ENCODE results near the gene SEL1L2. TPM values are rescaled to one million over a fixed set of nuclear protein-coding genes. Genes with fewer than 3 reads are reported as not detected.

The SEL1L2 gene
- total RNA-seq, 2 experiments from 2014 or later, result not detected

DNA sequence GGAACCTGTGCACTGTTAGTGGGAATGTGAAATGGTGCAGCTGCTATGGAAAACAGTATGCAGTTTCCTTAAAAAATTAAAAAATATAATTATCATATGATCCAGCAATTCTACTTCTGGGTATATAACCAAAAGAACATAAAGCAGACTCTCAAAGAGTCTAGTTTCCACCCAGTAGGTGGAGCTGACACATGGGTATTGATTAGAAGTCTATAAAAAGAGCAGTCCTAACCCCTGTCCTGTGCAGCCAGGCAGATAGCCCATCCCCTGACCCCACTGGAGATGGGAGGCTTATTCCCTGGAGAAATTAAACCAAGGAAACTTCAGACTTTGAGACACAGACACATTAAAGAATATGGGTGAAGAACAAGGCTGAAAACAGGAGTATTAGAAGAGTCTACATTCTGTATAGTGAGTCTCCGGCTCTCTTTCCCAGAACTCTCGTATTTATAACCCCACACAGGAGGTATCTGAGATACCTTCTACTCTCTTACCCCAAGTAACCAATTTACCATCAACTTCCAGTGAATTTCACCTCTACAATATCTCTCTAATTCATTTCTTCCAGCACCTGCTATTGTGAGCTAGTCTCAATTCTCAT, 92.3 kb downstream of the SEL1L2 start:
- no peaks in the 10 kb centered on the region for H3K9me3 Mint-ChIP-seq
- H3K4me3 Mint-ChIP-seq, result no peak overlapping the region
- ChIA-PET CTCF (interaction anchor here (0.6 kb wide), 1 partner anchor 149 kb away, joined by 3 read pairs; no protein-coding TSS in a partner anchor), POLR2A (no interaction called here)
- H3K27me3 Mint-ChIP-seq, result no peaks in the 10 kb centered on the region
- intact Hi-C loops (cut with micrococcal nuclease), result no loop called here
- H3K36me3 Mint-ChIP-seq (ENCODE audit: low read depth), result no peaks in the 10 kb centered on the region
- TF ChIP-seq, protein P1, sequence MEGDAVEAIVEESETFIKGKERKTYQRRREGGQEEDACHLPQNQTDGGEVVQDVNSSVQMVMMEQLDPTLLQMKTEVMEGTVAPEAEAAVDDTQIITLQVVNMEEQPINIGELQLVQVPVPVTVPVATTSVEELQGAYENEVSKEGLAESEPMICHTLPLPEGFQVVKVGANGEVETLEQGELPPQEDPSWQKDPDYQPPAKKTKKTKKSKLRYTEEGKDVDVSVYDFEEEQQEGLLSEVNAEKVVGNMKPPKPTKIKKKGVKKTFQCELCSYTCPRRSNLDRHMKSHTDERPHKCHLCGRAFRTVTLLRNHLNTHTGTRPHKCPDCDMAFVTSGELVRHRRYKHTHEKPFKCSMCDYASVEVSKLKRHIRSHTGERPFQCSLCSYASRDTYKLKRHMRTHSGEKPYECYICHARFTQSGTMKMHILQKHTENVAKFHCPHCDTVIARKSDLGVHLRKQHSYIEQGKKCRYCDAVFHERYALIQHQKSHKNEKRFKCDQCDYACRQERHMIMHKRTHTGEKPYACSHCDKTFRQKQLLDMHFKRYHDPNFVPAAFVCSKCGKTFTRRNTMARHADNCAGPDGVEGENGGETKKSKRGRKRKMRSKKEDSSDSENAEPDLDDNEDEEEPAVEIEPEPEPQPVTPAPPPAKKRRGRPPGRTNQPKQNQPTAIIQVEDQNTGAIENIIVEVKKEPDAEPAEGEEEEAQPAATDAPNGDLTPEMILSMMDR (IDR thresholded peaks at IDR 0.05), result no peak
- DNase-seq (no peak), ATAC-seq (no peak)
- H3K4me1 Mint-ChIP-seq (ENCODE audit: low read depth), result no peaks in the 10 kb centered on the region
- no peak overlapping the region for H3K27ac Mint-ChIP-seq

DNA sequence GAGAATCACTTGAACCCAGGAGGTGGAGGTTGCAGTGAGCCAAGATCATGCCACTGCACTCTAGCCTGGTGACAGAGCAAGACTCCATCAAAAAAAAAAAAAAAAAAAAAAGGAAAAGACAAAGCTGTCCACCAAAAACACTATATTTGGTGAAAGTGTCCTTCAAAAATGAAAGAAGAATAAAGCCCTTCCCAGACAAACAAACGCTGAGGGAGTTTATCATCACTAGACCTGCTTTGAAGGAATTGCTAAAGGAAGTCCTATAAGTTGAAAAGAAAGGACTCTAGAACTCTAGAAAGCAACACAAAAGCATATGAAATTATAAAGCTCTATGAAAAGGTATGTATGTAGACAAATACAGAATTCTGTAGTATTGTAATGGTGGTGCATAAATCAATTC, 98.8 kb downstream of the SEL1L2 start:
- peaks cover 11% of the 10 kb centered on the region for H3K9me3 Mint-ChIP-seq
- H3K27ac Mint-ChIP-seq, result no peak overlapping the region
- ChIA-PET CTCF (no interaction called here), POLR2A (no interaction called here)
- ATAC-seq, result no peak
- no peaks in the 10 kb centered on the region for H3K27me3 Mint-ChIP-seq
- intact Hi-C loops (cut with micrococcal nuclease), result no loop called here
- H3K4me1 Mint-ChIP-seq (ENCODE audit: low read depth), result no peaks in the 10 kb centered on the region
- H3K4me3 Mint-ChIP-seq, result no peak overlapping the region
- DNase-seq, result no peak
- H3K36me3 Mint-ChIP-seq (ENCODE audit: low read depth), result no peaks in the 10 kb centered on the region
- TF ChIP-seq, protein P1 (IDR thresholded peaks at IDR 0.05), result no peak

DNA sequence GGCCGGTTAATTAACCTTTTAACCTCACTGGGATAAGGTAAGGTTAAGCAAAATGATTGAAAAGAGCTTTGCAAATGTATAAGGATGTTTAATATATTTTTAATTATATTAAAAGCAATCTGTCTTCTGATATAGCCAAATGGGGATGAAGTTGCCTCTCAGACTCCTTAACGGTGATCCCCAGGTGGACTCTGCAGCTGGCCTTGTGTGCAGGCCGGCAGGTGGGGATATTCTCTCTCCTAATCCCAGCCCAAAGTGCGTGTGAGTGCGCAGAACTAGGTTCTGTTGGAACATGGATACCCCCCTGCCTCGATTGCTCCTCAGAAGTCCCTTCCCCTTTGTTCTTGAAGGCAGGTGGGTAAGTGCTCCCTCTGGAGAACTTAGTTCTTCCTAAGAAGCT, 105.6 kb downstream of the SEL1L2 start:
- TF ChIP-seq, protein P1 (IDR thresholded peaks at IDR 0.05), result no peak
- POLR2A ChIA-PET, result no interaction called here
- no peak overlapping the region for H3K27ac Mint-ChIP-seq
- CTCF ChIA-PET, result no interaction called here
- H3K27me3 Mint-ChIP-seq, result peaks cover 2% of the 10 kb centered on the region
- H3K4me1 Mint-ChIP-seq (ENCODE audit: low read depth), result no peaks in the 10 kb centered on the region
- DNase-seq (no peak), ATAC-seq (no peak)
- H3K9me3 Mint-ChIP-seq, result no peaks in the 10 kb centered on the region
- intact Hi-C loops (cut with micrococcal nuclease), result no loop called here
- no peak overlapping the region for H3K4me3 Mint-ChIP-seq
- H3K36me3 Mint-ChIP-seq (ENCODE audit: low read depth), result no peaks in the 10 kb centered on the region

DNA sequence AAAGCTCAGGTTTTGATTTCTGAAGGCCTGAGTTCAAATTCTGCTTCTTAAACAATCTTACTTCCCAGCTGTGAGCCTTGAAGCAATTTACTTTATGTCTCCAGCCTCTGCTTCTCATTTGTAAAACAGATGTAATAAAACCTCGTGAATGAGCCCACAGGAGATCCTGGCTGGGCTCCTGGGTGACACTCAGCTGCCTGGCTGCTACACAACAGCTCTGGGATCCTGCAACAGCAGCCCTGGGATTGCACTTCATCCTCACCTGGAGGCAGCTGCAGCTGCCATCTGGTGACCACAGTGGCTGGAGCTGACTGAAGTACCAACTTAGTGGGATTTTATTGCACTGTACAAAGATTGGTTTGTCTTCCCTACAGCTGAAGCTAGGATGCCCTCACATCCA, 107.0 kb downstream of the SEL1L2 start:
- H3K4me3 Mint-ChIP-seq, result no peak overlapping the region
- no peaks in the 10 kb centered on the region for H3K9me3 Mint-ChIP-seq
- ChIA-PET POLR2A (no interaction called here), CTCF (no interaction called here)
- peaks cover 2% of the 10 kb centered on the region for H3K27me3 Mint-ChIP-seq
- TF ChIP-seq, protein P1 (IDR thresholded peaks at IDR 0.05), result no peak
- intact Hi-C loops (cut with micrococcal nuclease), result no loop called here
- H3K27ac Mint-ChIP-seq, result no peak overlapping the region
- ATAC-seq (no peak), DNase-seq (no peak)
- H3K4me1 Mint-ChIP-seq (ENCODE audit: low read depth), result no peaks in the 10 kb centered on the region
- H3K36me3 Mint-ChIP-seq (ENCODE audit: low read depth), result no peaks in the 10 kb centered on the region

DNA sequence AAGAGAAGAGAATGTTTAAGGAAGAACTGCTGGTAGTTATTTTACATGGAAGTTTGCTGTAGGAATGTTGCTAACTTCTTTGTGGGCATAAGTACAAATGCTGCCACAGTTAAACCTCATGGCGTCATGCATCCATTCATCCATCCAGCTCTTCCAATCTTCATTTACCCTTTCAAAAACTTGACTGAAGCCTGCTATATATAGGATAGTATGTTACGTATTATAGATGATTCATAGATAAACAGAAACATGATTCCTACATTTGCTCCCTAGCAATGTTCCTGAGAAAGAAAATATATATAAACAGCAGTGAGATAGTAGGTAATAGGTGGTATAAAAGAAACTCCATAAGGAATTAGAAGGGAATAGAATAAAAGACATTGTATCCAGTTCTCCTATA, 111.8 kb downstream of the SEL1L2 start:
- no peaks in the 10 kb centered on the region for H3K36me3 Mint-ChIP-seq (ENCODE audit: low read depth)
- no peaks in the 10 kb centered on the region for H3K27me3 Mint-ChIP-seq
- DNase-seq (no peak), ATAC-seq (no peak)
- intact Hi-C loops (cut with micrococcal nuclease), result no loop called here
- H3K4me3 Mint-ChIP-seq, result no peak overlapping the region
- no peak overlapping the region for H3K27ac Mint-ChIP-seq
- H3K4me1 Mint-ChIP-seq (ENCODE audit: low read depth), result no peaks in the 10 kb centered on the region
- TF ChIP-seq, protein P1 (IDR thresholded peaks at IDR 0.05), result no peak
- CTCF ChIA-PET, result no interaction called here
- no peaks in the 10 kb centered on the region for H3K9me3 Mint-ChIP-seq
- POLR2A ChIA-PET, result no interaction called here

Data from activated CD8-positive, alpha-beta T cell treated with anti-CD3 and anti-CD28 coated beads for 36 hours (primary cell).